Stimulated activated CD8-positive, alpha-beta memory T cell treated with anti-CD3 and anti-CD28 coated beads, Interleukin-15, amount 100 ng/mL, for 1 hour (primary cell): ENCODE results near the gene TRAF5.
"Not testable (repeated sequence)": the region's sequence is repeated elsewhere in the genome, so short reads cannot be mapped to it uniquely, and the experiment has no call there.

Source experiments
- DNase-seq: peaks from one replicate; pipeline ENCODE4 v3.0.0-alpha.2; 2020; ENCODE audit warnings: low read depth

The TRAF5 gene

DNA sequence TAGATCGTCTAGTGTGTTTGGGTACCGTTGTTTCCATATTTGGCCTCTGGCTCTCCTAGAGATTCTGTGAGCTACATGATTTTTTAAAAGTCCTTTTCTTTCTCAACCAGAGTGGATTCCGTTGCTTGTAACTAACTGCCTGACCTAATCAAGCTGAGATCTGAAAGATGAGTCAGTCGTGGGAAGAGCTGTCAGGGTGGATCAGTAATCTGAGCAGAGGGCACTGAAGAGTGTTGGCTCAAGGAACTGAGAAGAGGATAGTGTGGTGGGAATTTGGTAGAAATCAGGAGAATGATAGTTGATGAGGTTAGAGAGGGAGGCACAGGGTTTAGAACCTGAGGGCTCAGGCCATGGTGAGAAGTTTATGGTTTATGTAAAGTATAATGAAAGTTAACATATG lies 52.2 kb downstream of the TRAF5 start:
- no peak for DNase-seq

DNA sequence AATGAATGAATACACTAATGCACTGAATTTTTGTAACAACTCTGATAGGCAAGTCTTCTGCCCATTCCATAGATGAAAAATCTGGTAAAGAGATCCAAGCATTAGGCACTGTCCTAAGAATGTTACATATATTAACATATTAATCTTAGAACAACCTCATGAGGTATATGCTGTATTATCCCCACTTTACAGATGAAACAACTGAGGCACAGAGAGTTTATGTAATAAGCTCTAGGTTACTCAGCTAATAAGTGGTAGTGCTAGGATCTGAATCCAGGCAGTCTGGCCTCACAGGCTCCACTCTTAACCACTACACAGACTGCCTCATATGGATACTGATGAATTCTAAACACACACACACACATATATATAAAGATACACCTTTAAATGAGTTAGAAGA lies 52.8 kb downstream of the TRAF5 start:
- no peak for DNase-seq

DNA sequence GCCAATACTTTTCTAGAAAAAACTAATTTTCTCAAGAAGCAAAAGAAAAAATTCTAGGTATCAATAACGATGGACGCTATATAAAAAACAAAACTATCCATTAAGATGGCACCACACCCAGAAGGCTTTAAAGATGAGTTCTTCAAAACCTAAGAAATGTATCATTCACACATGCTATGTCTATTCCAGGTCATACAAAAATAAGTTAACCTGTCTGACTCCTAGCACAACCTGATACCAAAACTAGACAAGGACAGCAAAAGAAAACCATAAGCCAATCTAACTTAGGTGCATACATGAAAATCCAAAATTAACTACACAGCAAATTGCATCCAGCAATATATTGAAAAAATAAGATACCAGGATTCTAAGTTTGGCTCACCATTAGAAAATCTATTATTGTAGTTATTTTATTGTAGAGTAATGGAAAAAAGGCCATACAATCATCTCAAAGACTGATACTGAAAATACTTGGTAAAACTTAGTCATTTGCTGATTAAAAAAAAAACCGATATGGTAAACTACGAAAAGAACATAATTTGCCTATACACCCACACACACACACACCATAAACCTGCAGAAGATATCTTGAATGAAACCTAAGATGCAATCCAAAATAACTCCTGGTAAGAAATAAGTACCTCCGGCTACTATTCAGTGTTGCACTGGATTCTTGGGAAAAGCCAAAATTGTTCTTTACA lies 55.0 kb downstream of the TRAF5 start:
- DNase-seq = no peak

DNA sequence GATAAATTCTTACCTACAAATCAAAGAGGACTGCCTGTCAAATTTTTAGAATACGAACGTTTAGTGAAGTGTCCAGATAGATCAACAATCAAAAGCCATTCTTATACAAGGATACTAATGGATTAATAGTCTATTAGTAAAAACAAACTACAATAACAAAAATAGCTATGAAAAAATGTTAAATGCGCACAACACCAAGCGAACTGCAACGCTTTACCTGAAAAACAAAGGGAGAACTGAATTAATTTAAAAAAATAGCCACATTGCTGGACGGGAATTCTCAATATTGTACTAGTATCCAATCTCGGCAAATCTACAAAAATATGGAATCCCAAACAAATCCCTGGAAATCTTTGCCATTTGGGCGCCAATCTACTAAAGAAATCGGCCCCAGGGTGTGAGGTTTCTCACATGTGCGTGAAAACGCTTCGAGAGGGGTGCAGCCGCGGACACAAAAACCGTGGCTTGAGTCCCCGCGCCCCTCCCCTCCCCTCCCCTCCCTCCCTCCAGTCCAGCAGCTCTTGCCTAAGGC lies 55.6 kb downstream of the TRAF5 start:
- no peak for DNase-seq

DNA sequence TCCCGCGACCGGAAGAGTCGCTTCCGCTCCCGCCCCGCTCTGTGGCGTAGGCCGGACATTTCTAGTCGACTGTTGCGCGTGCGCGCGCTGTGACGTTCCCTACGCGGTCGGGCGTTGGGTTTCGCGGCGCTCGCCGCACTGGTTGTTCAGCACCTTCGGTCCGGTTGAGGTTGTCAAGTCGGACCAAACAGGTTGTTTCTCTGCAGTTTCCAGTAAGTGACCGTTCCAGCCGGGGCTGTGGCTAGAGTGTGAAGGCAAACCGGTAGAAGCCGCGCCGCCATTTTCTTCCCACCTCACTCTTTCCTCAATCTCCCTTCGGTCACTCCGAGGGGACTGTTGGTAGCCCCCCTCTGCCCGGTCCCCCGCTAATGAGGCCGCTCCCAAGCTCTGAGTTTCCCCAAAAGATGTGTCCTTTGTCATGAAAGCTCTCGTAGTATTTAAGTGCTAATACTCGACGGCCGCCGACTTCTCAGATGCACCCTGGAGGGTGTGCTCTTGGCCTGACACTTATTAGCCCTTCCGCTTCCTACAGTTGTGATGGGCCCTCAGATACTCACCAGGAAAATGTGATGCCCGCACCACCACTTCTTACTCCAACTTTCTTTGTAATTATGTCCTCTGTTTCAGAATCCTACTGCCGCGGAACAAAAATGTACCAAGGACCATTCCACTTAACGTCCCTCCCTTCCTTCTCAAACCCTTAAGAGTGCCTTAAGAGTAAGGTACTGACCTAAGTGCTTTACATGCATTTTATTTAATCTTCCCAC lies 56.3 kb downstream of the TRAF5 start:
- DNase-seq = peak; percentile 65

DNA sequence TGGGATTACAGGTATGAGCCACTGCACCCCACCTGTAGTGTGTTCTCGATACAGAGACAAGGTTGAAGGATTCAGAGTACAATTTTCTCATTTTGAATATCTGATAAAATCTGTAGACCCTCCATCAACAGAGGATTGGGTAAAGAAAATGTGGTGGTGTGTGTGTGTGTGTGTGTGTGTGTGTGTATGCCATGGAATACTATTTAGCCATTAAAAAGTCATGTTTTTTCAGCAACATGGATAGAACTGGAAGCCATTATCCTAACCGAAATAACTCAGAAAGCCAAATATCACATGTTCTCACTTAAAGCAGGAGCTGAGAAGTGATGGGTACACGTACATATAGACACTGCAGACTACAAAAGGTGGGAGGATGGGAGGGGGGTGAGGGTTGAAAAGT lies 57.9 kb downstream of the TRAF5 start:
- DNase-seq = no peak

DNA sequence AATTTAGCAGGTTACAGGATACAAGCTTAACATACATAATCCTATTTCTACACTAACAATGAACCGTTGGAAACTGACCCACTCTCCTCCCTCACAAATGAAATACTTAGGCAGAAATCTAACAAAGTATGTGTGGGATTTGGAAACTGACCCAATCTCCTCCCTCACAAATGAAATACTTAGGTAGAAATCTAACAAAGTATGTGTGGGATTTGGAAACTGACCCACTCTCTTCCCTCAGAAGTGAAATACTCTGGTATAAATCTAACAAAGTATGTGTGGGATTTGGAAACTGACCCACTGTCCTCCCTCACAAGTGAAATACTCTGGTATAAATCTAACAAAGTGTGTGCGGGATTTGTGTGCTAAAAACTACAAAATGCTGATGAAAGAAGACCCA lies 60.3 kb downstream of the TRAF5 start:
- DNase-seq = no peak

DNA sequence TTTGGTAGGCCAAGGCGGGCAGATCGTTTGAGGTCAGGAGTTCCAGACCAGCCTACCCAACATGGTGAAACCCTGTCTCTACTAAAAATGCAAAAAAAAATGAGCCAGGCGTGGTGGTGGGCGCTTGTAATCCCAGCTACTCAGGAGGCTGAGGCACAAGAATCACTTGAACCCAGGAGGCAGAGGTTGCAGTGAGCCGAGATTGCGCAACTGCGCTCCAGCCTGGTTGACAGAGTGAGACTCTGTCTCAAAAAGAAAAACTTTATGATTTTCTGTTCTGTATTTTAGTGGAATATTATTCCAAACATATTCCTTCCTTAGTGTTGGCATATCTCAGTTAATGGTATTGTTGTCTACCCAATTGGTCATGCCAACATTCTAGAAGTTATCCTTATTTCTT lies 64.2 kb downstream of the TRAF5 start:
- not testable (repeated sequence) for DNase-seq

DNA sequence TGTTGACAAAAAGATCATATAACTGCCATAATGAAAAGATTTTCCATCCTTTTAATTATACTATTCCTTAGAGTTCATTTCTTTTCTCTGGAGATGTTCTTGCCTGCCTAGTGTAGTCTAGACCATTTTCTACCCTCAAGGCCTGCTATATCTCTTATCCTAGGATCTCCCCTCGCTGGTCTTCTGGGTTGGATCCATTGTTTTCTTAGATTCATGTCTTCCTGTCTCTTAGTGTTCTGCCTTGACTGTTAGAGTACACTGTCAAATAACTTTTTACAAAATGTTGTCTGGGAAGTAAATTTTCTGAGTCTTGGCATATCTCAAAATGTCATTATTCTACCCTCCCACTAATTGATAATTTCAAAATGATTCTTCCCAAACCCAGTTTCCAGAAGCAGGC lies 66.6 kb downstream of the TRAF5 start:
- no peak for DNase-seq

DNA sequence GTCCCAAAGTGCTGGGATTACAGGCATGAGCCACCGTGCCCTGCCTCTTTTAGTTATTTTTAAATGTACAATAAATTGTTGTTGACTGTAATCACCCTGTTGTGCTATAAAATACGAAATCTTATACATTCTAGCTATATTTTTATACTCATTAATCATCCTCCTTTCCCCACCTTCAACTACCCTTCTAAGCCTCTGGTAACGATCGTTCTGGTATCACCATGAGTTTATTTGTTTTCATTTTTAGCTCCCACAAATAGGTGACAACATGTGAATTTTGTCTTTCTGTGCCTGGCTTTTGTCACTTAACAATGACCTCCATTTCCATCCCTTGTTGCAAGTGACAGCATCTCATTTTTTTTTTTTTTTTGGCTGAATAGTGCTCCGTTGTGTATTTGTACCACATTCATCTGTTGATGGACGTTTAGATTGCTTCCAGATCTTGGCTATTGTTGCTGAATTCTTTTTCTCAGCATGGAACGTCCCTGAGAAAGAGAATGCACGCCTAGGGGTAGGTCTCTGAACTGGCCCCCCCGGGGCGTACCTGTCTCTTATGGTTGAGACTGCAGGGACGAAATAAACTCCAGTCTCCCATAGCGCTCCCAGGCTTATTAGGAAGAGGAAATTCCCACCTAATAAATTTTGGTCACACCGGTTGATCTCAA lies 71.8 kb downstream of the TRAF5 start:
- DNase-seq = not testable (repeated sequence)

DNA sequence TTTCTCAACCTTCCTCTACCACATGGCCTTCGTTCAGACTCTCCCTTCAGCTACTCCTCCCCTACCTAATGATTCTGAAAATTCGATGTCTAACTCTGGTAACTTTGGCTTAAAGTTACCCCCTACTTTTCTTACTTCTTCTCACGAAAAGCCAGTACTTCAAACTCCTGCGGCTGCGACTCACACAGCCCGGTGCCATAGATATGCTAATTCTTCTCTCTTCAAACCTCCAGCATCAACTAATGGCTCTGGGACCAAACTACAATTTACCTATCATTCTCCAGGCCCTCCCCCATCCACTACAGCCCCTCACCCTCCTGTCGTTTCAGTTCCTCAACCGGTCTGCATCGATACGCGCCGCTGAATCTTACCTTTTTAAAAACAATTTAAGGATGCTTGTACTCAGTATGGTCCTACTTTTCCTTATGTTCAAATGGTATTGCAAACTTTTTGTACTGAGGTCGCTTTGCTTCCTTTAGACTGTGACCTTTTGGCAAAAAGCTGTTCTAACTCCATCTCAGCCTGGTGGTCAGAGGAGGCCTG lies 73.3 kb downstream of the TRAF5 start:
- DNase-seq = not testable (repeated sequence)

DNA sequence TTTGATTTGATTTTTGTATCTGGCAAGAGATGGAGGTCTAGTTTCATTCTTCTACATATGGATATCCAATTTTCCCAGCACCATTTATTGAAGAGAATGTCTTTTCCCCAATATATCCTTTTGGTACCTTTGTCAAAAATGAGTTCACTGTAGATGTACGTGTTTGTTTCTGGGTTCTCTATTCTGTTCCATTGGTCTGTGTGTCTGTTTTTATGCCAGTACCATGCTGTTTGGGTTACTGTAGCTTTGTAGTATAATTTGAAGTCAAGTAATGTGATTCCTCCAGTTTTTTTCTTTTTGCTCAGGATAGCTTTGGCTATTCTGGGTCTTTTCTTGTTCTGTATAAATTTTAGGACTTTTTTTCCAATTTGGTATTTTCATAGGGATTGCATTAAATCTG lies 75.1 kb downstream of the TRAF5 start:
- not testable (repeated sequence) for DNase-seq

DNA sequence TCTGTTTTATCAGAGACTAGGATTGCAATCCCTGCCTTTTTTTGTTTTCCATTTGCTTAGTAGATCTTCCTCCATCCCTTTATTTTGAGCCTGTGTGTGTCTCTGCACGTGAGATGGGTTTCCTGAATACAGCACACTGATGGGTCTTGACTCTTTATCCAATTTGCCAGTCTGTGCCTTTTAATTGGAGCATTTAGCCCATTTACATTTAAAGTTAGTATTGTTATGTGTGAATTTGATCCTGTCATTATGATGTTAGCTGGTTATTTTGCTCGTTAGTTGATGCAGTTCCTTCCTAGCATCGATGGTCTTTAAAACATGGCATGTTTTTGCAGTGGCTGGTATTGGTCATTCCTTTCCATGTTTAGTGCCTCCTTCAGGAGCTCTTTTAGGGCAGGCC lies 79.5 kb downstream of the TRAF5 start:
- DNase-seq = not testable (repeated sequence)

DNA sequence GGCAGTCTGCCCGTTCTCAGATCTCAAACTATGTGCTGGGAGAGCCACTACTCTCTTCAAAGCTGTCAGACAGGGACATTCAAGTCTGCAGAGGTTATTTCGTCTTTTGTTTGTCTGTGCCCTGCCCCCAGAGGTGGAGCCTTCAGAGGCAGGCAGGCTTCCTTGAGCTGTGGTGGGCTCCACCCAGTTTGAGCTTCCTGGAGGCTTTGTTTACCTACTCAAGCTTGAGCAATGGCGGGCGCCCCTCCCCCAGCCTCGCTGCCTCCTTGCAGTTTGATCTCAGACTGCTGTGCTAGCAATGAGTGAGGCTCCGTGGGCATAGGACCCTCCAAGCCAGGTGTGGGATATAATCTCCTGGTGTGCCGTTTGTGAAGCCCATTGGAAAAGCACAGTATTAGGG lies 81.1 kb downstream of the TRAF5 start:
- DNase-seq = not testable (repeated sequence)

DNA sequence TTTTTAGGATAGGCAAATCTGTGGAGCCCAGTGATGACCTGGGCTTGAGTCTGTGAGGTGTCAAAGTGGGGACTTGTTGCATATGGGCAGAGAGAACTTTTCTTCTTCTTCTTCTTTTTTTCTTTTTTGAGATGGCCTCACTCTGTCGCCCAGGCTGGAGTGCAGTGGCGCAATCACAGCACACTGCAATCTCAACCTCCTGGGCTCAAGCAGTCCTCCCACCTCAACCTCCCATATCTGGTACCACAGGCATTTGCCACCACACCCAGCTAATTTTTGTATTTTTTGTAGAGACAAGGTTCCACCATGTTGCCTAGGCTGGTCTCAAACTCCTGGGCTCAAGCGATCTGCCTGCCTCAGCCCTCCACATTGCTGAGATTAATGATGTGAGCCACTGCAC lies 85.0 kb downstream of the TRAF5 start:
- DNase-seq = no peak

DNA sequence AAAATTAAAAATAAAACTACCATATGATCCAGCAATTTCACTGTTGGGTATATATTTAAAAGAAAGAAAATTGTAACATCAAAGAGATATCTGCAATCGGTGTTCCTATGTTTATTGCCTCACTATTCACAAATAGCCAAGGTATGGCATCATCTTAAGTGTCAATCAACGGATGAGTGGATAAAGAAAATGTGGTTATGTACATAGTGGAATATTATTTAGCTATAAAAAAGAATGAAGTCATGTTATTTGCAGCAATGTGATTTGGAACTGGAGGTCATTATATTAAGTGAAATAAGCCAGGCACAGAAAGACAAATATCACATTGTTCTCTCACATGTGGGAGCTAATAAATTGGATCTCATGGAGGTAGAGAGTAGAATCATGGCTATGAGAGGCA lies 89.1 kb downstream of the TRAF5 start:
- no peak for DNase-seq

DNA sequence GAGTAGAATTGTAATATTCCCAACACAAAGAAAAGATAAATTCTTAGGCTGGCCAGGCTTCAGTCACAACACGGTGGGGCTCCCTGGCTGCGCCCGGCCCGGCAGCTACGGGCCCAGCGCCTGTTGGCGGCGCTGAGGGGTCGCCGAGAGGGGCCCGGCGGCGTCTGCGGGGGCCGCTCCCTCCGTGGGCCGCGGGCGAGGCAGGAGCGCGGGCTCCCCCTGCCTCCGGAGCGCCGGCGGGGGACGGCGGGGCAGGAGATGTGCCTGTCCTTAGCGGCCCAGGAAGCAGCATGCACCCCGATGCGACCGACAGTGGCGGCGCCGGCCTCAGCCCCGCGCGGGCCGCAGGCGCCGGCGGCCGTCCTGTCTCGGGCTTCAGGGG lies 89.6 kb downstream of the TRAF5 start:
- DNase-seq = not testable (repeated sequence)

DNA sequence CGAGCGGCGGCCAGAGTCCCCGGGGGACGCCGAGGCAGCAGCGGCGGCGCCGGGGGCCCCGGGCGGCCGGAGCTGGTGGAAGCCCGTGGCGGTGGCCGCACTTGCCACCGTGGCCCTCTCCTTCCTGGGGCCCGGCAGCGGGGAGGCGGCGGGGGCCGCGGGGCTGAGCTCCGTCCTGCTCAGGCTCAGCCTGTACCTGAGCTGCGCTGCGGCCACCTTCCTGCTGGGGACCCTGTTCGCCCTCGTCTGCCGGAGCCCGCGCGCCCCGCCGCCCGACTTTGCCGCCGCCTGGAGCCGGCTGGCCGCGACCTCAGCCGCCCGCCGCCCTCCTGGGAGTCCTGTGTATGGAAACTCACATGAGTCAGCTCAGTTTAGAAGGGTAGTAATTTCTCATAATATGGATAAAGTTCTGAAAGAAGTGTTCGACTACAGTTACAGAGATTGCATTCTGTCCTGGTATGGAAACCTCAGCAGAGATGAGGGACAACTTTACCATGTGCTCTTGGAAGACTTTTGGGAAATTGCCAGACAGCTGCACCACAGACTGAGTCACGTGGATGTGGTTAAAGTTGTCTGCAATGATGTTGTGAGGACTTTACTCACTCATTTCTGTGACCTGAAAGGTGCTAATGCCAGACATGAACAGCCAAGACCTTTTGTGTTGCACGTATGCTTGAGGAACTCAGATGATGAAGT lies 90.1 kb downstream of the TRAF5 start:
- peak; percentile 8 for DNase-seq

DNA sequence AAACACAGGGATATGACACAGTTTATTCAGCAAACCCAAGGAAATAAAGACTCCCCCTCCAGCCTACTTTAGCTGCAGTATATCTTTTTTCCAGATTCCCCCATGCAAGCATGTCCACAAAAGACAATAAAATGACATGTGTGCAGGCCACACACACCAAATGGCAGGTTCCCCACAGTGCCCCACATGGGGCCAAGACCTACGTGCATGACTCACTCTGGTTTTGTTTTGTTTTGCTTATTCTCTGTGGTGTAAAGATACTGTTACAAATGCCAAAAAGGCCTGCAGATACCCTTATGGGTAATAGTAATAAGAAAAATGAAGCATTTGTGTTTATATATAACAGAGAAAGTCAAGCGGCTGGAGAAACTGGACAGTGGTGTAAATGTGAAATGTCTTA lies 93.8 kb downstream of the TRAF5 start:
- DNase-seq = no peak

DNA sequence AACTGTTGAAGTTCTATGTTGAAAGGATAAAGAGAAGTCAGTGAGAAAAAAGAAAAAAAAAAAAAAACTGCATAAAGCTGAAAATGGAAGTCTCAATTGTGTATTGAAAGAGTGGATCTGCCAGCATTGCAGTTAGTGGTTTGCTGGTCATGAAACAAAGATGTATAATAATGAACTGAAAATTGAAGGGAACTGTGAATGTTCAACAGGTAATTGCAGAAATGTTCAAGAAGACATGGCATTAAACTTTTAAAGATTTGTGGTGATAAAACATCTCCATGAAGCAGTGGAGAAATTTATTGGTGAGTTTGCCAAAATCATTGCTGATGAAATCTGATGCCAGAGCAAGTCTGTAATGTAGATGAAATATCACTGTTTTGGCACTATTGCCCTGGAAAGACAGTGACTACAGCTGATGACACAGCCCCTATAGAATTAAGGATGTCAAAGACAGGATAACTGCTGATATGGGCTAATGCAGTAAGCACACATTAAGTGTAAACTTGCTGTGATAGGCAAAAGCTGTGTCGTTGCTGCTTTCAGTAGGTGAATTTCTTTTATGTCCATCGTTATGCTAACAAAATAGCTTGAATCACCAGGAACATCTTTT lies 94.3 kb downstream of the TRAF5 start:
- no peak for DNase-seq

DNA sequence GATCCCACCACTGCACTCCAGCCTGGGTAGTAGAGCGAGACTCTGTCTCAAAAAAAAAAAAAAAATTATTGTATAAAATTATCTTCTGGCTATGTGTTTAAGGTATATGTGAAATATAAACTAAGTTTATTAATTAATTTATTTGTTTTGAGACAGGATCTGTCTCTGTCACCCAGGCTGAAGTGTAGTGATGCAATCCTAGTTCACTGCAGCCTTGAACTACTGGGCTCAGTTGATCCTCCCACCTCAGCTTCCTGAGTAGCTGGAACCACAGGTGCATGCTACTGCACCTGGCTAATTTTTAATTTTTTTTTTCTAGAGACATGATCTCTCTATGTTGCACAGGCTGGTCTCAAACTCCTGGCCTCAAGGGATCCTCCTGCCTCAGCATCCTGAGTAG lies 97.4 kb downstream of the TRAF5 start:
- no peak for DNase-seq
